Measurements from ENCODE around the gene ANKRD40. TPM values are rescaled to one million over a fixed set of nuclear protein-coding genes. Genes with fewer than 3 reads are reported as not detected.

ANKRD40 gene
- total RNA-seq, 1 experiment from 2014 or later = 72.0 TPM

- H3K79me2 ChIP-seq (ENCODE audit: insufficient read depth, low read length) = no peaks in the 10 kb centered on the region
- no peak overlapping the region for H3K27ac ChIP-seq (ENCODE audit: low read depth, low read length)
- H3K9me2 ChIP-seq (ENCODE audit: insufficient read depth) = no peaks in the 10 kb centered on the region
- peaks cover 12 to 38% of the 10 kb centered on the region in 2 experiments; a peak in 3 of 4 replicates for H3K4me1 ChIP-seq (ENCODE audit: control insufficient read depth in 1 of 2, insufficient read depth in 2 of 2, low read length in 2 of 2)
- no peak overlapping the region for H3K4me2 ChIP-seq (ENCODE audit: low read length)
- intact Hi-C loops (cut with micrococcal nuclease) = no loop called here
- H2AFZ ChIP-seq (ENCODE audit: low read depth, low read length, poor library complexity, severe bottlenecking) = no peak overlapping the region
- H3K4me3 ChIP-seq (replicated peaks in 1 of 2; ENCODE audit: low read depth in 1 of 2, low read length in 2 of 2) = no peak overlapping the region
- no peaks in the 10 kb centered on the region for H3K27me3 ChIP-seq (ENCODE audit: insufficient read depth, low read length)
- TF ChIP-seq EZH2 (IDR thresholded peaks at IDR 0.05) = no peak
- TF ChIP-seq ZFX (IDR thresholded peaks at IDR 0.05) = no peak
- TF ChIP-seq, protein P1, sequence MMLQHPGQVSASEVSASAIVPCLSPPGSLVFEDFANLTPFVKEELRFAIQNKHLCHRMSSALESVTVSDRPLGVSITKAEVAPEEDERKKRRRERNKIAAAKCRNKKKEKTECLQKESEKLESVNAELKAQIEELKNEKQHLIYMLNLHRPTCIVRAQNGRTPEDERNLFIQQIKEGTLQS (IDR thresholded peaks at IDR 0.05) = no peak
- TF ChIP-seq, protein P2, sequence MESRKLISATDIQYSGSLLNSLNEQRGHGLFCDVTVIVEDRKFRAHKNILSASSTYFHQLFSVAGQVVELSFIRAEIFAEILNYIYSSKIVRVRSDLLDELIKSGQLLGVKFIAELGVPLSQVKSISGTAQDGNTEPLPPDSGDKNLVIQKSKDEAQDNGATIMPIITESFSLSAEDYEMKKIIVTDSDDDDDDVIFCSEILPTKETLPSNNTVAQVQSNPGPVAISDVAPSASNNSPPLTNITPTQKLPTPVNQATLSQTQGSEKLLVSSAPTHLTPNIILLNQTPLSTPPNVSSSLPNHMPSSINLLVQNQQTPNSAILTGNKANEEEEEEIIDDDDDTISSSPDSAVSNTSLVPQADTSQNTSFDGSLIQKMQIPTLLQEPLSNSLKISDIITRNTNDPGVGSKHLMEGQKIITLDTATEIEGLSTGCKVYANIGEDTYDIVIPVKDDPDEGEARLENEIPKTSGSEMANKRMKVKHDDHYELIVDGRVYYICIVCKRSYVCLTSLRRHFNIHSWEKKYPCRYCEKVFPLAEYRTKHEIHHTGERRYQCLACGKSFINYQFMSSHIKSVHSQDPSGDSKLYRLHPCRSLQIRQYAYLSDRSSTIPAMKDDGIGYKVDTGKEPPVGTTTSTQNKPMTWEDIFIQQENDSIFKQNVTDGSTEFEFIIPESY (IDR thresholded peaks at IDR 0.05; ENCODE audit: extremely low read depth, insufficient replicate concordance, low read length) = no peak
- TF ChIP-seq EGR1 (IDR thresholded peaks at IDR 0.05; ENCODE audit: low read depth) = no peak
- no peak for TF ChIP-seq JUND (IDR thresholded peaks at IDR 0.05)
- TF ChIP-seq CEBPB (IDR thresholded peaks at IDR 0.05; ENCODE audit: low read depth) = no peak
- no peak for TF ChIP-seq POLR2AphosphoS5 (IDR thresholded peaks at IDR 0.05; ENCODE audit: low read depth, low read length)
- TF ChIP-seq TCF7L2 (IDR thresholded peaks at IDR 0.05; ENCODE audit: borderline replicate concordance, extremely low read depth, insufficient read depth, insufficient read length) = no peak
- no peak for TF ChIP-seq RAD21 (IDR thresholded peaks at IDR 0.05; ENCODE audit: low read depth)
- no peak for TF ChIP-seq ZNF274 (IDR thresholded peaks at IDR 0.05; ENCODE audit: low read depth, low read length)
- TF ChIP-seq SRF (IDR thresholded peaks at IDR 0.05; ENCODE audit: low read depth) = no peak
- TF ChIP-seq SP1 (IDR thresholded peaks at IDR 0.05; ENCODE audit: low read depth) = no peak
- no peak for TF ChIP-seq SIN3A (IDR thresholded peaks at IDR 0.05; ENCODE audit: low read depth)
- no peaks in the 10 kb centered on the region for H4K20me1 ChIP-seq (ENCODE audit: insufficient read depth)
- ATAC-seq (no peak), DNase-seq (ENCODE audit: low read depth, low spot score) (no peak)
- ChIA-PET POLR2A (interaction anchor here (4.6 to 4.7 kb wide), 2 partner anchors 9 to 12 kb away, joined by 35 to 40 read pairs; no protein-coding TSS in a partner anchor), CTCF (interaction anchor here (1.1 to 2.0 kb wide), 4 partner anchors 9 to 43 kb away, joined by 3 to 7 read pairs (median 3); no protein-coding TSS in a partner anchor), RAD21 (ENCODE audit: low non-redundant PET in 1 of 2, low total read pairs in 2 of 2, uncharacterized antibody in 2 of 2, unreplicated experiment in 2 of 2) (no interaction called here)
- no peak overlapping the region for H3K9ac ChIP-seq (ENCODE audit: low read length)
- H3K36me3 ChIP-seq (ENCODE audit: control insufficient read depth in 1 of 2, insufficient read depth in 2 of 2, low read length in 2 of 2) = no peaks in the 10 kb centered on the region
- H3K9me3 ChIP-seq (ENCODE audit: control insufficient read depth in 1 of 2, insufficient read depth in 1 of 2, low read depth in 1 of 2, low read length in 2 of 2) = no peaks in the 10 kb centered on the region
- no TSS peak for BruUV-seq (replicated peaks)
These were observed 56.1 kb downstream of the ANKRD40 start for GRCh38 chr17:50651661-50652060.
